HG02981 (cell line): ENCODE results near the gene HACL1.
"Not testable (repeated sequence)": the region's sequence is repeated elsewhere in the genome, so short reads cannot be mapped to it uniquely, and the experiment has no call there.

ENCODE experiments used
- ATAC-seq: cut with Tn5 transposase; IDR thresholded peaks from one replicate; pipeline ENCODE4 v1.9.1; 2021; ENCODE audit warnings: mild to moderate bottlenecking, moderate library complexity; ENCODE audit not compliant: unreplicated experiment

HACL1 gene

GRCh38 chr3:15630646-15631350 lies 29.4 kb upstream of the HACL1 start:
- peak; percentile 25 for ATAC-seq

- peak; percentile 97 for ATAC-seq
Observed at GRCh38 chr3:15629860-15630597, 28.7 kb upstream of the HACL1 start.

- ATAC-seq = no peak
Observed at GRCh38 chr3:15628967-15629366, 27.6 kb upstream of the HACL1 start.

- ATAC-seq = no peak
Observed at GRCh38 chr3:15623535-15624440, 22.4 kb upstream of the HACL1 start.

- not testable (repeated sequence) for ATAC-seq
Observed at GRCh38 chr3:15619659-15620464, 18.5 kb upstream of the HACL1 start.

- no peak for ATAC-seq
Observed at GRCh38 chr3:15616053-15616452, 14.7 kb upstream of the HACL1 start.

- ATAC-seq = no peak
Observed at GRCh38 chr3:15614958-15615357, 13.6 kb upstream of the HACL1 start.

GRCh38 chr3:15612001-15612400 lies 10.6 kb upstream of the HACL1 start:
- no peak for ATAC-seq

- ATAC-seq = no peak
Observed at GRCh38 chr3:15611018-15611417, 9.6 kb upstream of the HACL1 start.

GRCh38 chr3:15610082-15610759 lies 8.9 kb upstream of the HACL1 start:
- ATAC-seq = no peak

GRCh38 chr3:15606434-15606891 lies 5.1 kb upstream of the HACL1 start:
- no peak for ATAC-seq

GRCh38 chr3:15604584-15604983 lies 3.2 kb upstream of the HACL1 start:
- not testable (repeated sequence) for ATAC-seq

GRCh38 chr3:15602816-15603215 lies 1.4 kb upstream of the HACL1 start:
- not testable (repeated sequence) for ATAC-seq

- peak; percentile 8 for ATAC-seq
Observed at GRCh38 chr3:15602146-15602536, 772 bp upstream of the HACL1 start.

GRCh38 chr3:15601046-15601398 lies 347 bp downstream of the HACL1 start:
- ATAC-seq = peak; percentile 14

GRCh38 chr3:15595955-15596354 lies 5.4 kb downstream of the HACL1 start:
- no peak for ATAC-seq

GRCh38 chr3:15592968-15593367 lies 8.4 kb downstream of the HACL1 start:
- ATAC-seq = no peak

- no peak for ATAC-seq
Observed at GRCh38 chr3:15591928-15592327, 9.4 kb downstream of the HACL1 start.

- no peak for ATAC-seq
Observed at GRCh38 chr3:15591242-15591641, 10.1 kb downstream of the HACL1 start.
